Middle frontal gyrus (tissue), 1 donor: ENCODE data around the gene SLC34A3.

Source experiments
- DNase-seq: peaks from one replicate; pipeline ENCODE4 v3.0.0-alpha.2; 2015; ENCODE audit warnings: low spot score; ENCODE audit errors: extremely low spot score

SLC34A3 gene

GRCh38 chr9:137195525-137196220 lies 35.0 kb upstream of the SLC34A3 start:
- no peak for DNase-seq

- no peak for DNase-seq
Observed at GRCh38 chr9:137198051-137198901, 32.4 kb upstream of the SLC34A3 start.

GRCh38 chr9:137198902-137199283 lies 31.8 kb upstream of the SLC34A3 start:
- DNase-seq: no peak

GRCh38 chr9:137199411-137200121 lies 31.1 kb upstream of the SLC34A3 start:
- DNase-seq: no peak

- peak; percentile 98 for DNase-seq
Observed at GRCh38 chr9:137200311-137201204, 30.1 kb upstream of the SLC34A3 start, which contains the start of gene TPRN. TSS of gene TPRN (minus strand) at chr9:137200741. CDS start at chr9:137200711, 30 bp downstream.

- no peak for DNase-seq
Observed at GRCh38 chr9:137201205-137201868, 29.4 kb upstream of the SLC34A3 start.

GRCh38 chr9:137202966-137203365 lies 27.7 kb upstream of the SLC34A3 start:
- no peak for DNase-seq

GRCh38 chr9:137204731-137205125 lies 26.0 kb upstream of the SLC34A3 start:
- DNase-seq: no peak

GRCh38 chr9:137205126-137206069 lies 25.3 kb upstream of the SLC34A3 start, which contains the start of the genes NDOR1 and TMEM203:
TSS of gene NDOR1 (plus strand) at chr9:137205700. CDS start at chr9:137205778, 78 bp downstream.
TSS of gene TMEM203 (minus strand) at chr9:137205648. CDS start at chr9:137205414, 234 bp downstream.
- peak; percentile 78 for DNase-seq

GRCh38 chr9:137206602-137207001 lies 24.1 kb upstream of the SLC34A3 start:
- no peak for DNase-seq

- no peak for DNase-seq
Observed at GRCh38 chr9:137211532-137211931, 19.2 kb upstream of the SLC34A3 start.

GRCh38 chr9:137212520-137212919 lies 18.2 kb upstream of the SLC34A3 start:
- DNase-seq: no peak

- DNase-seq: no peak
Observed at GRCh38 chr9:137213160-137214060, 17.3 kb upstream of the SLC34A3 start.

GRCh38 chr9:137214620-137215019 lies 16.1 kb upstream of the SLC34A3 start:
- DNase-seq: no peak

- no peak for DNase-seq
Observed at GRCh38 chr9:137215196-137215986, 15.3 kb upstream of the SLC34A3 start.

- no peak for DNase-seq
Observed at GRCh38 chr9:137216188-137216965, 14.3 kb upstream of the SLC34A3 start.
